DMS79 treated with DMSO at 0.1 percent for 48 hours (cell line): ENCODE measurements around the gene DMXL2.
A peak's percentile ranks its signal among the peaks of the same experiment; 100 is the strongest.
"Not testable (repeated sequence)": the region's sequence is repeated elsewhere in the genome, so short reads cannot be mapped to it uniquely, and the experiment has no call there.

Source experiments
- DNase-seq: peaks from one replicate; lab custom pipeline; 2025; lab: John Stamatoyannopoulos, UW

Gene DMXL2

DNA sequence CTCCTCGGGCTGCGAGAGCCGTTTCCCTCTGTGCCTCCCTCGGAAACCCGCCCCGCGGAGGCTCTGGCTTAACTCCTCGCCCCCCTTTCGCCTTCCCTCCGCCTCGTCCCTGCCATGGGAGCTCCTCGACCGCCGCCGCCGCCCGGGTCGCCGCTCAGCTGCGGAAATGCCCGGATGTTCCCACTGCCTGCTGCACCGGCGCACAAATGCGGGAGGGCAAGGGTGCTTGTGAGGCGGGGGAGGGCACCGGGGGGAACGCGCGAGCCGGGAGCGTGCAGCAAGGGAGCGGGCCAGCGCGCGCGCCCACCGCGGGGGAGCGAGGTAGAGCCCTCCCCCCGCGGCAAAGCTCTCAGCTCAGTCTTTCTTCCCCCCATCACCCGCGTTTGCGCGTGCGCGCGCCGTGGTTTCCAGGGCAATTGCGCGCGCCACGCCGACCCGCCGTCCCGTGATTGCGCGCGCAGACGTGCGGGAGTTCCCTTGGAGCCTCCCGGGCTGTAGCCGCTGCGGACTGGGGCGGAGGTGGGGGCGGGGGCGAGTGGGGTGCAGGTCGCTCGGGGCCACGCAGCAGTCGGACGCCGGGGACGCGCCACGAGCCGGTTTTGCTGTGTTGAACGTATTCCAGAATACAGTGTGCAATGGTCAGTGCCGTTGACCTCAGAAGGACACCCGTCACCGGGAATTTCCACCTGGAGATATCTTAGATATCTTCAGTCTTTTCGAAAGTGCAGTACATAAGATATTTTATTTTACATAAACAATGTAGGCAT lies at the start of gene DMXL2:
Gene DMXL2 (minus strand): TSS at position 168 of the 767 bp plus-strand sequence. CDS start 226 bp downstream, outside the sequence.
- peak; percentile 54 for DNase-seq

DNA sequence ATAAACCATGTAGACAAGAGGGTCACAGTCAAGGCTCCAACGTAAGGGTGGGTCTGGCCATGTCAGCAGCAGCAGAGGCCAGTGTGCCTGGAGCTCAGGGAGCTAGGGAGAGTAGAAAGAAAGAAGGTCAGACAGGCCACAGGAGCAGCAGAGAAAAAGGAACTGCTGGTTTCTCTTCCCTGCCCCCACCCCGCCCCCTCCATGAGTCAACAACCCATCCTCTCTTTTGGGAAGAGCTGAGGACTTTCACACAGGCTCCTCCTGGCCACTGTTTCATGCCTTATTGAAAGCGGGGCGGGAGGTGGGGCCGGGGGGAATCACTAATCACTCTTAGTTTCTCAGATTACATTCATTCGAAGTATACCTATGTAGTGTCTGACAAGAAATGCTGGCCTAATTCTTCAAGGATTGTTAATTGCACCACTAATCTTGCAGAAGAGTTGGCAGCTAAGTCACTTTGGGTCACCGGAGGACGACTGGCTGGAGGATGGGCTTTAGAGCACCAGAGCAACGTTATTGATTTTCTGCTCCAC lies 49.6 kb upstream of the DMXL2 start:
- peak; percentile 15 for DNase-seq

DNA sequence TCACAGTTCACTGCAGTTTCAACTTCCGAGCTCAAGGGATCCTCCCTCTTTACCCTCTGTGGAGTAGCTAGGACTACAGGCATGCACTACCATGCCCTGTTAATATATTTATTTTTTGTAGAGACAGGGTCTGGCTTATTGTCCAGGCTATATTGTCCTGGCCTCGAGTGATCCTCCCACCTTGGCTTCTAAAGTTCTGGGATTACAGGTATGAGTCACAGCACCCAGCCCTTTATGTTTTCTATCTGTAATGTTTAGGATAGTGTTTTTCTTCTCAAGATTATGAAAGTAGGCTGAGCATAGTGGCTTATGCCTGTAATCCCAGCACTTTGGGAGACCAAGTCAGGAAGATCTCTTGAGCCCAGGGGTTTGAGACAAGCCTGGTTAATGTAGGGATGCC lies 46.8 kb upstream of the DMXL2 start:
- no peak for DNase-seq

DNA sequence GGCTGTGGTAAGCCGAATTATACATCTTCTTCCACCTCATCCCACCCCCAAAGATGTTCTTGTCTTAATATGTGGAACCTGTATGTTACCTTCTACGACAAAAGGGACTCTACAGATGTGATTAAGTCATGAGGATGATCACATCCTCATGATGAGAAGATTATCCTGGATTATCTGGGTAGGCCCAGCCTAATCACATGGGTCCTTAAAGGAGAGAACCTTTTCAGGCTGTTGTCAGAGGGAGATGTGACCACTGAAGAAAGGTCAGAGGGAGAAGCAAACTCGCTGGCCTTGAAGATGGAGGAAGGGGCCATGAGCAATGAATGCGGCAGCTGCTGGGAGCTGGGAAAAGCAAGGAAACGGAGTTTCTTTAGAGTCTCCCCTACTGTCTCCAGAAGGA lies 45.9 kb upstream of the DMXL2 start:
- no peak for DNase-seq

GRCh38 chr15:51667478-51667877 lies 44.9 kb upstream of the DMXL2 start:
- DNase-seq, result no peak

DNA sequence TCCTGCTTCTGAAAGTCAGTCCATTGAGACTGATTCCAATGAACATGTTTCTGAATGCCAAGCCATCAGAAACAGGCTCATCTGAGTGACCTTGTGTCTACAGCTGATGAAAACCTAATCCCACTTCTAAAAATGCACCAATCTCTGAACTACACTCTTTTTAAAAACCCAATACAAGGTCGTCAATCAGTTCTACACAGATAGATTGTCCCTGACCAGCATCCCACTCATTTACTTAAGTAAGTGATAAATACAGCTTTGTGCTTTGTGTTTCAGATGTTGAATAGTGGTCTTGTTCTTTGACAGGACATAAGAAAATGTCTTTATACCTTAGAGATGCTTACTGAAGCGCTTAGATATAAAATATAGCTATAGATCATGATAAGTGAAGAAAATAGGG lies 38.5 kb upstream of the DMXL2 start:
- DNase-seq, result no peak

DNA sequence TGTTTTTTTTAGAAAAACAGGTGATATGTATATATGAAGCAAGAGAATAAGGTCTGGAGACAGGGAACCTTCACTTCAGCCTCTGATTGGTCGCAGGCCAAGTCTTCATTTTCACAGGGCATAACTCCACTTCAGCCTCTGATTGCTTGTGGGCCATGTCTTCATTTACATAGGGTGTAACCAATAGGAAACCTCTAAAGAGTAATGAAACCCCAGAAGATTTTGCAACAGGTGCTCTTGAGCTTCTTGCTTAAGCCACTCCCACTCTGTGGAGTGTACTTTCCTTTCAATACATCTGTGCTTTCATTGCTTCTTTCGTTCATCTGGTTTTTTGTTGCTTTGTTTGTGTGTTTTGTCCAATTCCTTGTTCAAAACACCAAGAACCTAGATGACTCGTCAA lies 36.1 kb upstream of the DMXL2 start:
- DNase-seq, result no peak

GRCh38 chr15:51655401-51656057 lies 33.0 kb upstream of the DMXL2 start:
- not testable (repeated sequence) for DNase-seq

DNA sequence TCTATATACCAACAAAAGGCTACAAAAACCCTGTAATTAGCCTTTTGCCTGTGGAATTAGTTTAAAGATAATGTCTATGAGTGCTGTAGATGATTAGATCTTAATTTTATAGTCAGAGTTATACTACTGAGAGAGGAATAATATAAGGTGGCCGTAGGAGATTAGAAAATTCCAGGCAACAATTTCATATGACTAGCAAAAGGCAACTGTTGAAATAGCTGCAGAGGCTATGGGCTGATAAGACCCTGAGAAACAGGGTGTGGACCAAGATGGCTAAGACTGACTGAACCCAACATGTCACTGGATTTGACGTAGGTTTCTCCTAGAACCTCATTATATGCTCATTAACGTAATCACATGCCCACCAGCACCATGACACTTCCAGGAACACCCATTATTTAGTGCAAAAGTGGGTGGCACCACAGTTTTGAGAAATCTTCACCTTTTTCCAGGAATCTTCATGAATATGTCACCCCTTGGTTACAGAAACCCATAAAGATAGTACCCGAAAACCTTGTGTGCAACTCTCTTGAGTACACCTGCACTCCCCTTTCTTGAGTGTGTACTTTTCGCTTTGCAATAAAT lies 29.6 kb upstream of the DMXL2 start:
- no peak for DNase-seq

DNA sequence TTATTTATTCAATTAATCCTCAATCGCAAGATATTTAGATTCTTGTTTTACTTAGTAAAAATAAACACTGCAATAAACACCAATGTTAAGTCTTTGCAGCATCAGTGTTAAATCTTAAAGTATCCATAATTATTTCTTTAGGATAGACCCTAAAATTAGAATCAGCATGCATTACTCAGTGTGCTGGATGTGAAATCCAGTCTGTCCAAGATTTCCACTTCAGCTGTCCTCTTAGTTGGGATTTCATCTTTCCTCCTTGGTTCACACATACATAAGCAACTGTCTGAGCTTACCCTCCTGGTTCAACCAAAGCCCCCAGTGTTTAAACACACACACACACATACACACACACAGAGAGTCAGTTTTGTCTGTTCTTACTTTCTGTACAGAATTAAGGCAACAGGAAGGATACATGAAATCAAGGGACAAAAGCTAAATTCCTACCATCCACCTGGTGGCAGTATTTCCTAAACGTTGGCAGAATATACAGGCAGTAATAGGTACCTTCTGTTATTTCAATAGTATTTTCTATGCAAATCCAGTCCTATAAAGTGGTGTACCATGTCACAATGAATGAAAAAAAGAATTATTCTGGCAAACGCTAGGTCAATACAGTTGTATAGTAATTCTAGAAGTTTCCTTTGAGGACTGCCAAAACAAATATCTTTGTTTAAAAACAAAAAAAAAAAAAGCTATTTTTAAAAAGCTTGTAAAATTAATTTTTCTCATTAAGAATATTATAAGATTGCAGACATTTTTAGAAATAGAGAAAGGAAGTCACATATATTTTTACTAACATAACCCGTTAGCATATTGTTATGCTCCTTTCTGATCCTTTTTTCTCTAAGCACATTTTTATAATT lies 27.3 kb upstream of the DMXL2 start:
- peak; percentile 47 for DNase-seq

- not testable (repeated sequence) for DNase-seq
These were observed 26.1 kb upstream of the DMXL2 start for GRCh38 chr15:51648643-51649042.

DNA sequence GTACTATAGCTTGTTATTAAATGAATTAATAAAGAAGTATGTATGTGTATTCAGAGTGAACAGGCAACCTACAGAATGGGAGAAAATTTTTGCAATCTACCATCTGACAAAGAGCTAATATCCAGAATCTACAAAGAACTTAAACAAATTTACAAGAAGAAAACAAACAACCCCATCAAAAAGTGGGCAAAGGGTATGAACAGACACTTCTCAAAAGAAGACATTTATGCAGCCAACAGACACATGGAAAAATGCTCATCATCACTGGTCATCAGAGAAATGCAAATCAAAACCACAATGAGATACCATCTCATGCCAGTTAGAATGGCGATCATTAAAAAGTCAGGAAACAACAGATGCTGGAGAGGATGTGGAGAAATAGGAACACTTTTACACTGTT lies 25.5 kb upstream of the DMXL2 start:
- not testable (repeated sequence) for DNase-seq

DNA sequence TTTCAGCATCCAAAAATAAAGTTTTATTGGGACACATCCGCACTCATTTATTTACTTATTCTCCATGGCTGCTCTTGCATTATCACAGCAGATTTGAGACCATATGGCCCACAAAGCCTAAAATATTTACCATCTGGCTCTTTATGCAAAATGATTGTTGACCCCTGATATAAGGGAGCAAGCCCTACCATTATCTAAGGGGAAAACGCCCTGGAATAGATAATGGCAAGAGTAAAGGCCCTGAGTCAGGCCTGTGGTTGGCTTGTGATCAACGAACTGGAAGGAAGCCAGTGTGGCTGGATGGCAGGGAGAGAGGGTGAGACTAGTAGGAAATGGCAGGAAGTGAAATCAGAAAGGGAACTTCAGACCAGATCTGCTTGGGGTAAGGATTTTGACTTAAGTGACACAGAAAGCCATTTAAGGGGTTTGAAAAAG lies 24.6 kb upstream of the DMXL2 start:
- no peak for DNase-seq

DNA sequence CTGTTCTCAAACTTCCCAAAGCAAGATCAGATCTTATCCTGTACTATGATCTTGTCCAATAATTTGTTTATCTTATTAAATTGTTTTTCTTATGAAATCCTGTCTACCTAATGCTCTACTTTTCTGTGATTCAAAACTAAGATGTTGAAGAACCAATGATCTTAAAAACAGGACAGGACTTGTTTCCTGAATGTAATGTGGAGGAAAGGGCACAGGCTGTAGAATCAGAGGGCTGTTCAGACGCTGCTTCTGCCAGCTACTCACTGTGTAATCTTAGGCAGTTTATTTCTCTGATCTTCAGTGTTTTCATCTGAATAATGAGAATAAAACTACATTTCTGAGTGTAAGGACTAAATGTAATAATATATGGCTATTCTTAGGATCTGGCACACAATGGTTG lies 20.1 kb upstream of the DMXL2 start:
- DNase-seq, result no peak

DNA sequence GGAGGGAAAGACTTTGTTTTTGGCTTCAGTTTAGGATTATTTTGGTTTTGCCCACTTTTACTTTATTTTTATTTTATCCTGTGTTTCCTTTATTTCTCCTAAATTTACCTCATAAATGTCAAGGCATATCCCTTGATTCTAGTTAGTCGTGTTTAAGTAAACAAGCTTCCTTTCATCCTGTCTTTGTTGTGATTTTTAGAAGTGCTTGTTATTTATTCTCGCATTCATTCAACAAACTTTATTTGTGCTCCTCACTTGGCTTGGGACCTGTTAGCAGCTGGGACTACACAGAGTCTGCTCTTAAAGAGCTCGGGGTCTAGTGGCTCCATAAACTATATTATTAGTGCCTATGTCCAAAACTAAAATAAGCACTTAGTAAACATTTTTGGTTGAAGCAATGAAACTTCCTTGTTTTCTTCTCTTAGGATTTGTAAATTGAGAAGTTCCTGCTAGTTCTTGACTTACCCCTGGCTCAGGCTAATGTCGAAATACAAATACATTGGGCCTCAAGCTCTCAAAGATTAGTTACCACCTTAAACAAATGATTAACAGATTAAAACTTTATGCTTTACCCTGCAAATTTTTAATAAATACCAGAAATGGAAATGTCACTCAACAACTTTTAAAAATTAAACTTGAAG lies 19.0 kb upstream of the DMXL2 start:
- no peak for DNase-seq

- DNase-seq, result no peak
These were observed 12.1 kb upstream of the DMXL2 start for GRCh38 chr15:51634591-51635198.

- no peak for DNase-seq
These were observed 7.0 kb upstream of the DMXL2 start for GRCh38 chr15:51629612-51630011.

- DNase-seq, result no peak
These were observed 2.7 kb upstream of the DMXL2 start for GRCh38 chr15:51625236-51625635.

DNA sequence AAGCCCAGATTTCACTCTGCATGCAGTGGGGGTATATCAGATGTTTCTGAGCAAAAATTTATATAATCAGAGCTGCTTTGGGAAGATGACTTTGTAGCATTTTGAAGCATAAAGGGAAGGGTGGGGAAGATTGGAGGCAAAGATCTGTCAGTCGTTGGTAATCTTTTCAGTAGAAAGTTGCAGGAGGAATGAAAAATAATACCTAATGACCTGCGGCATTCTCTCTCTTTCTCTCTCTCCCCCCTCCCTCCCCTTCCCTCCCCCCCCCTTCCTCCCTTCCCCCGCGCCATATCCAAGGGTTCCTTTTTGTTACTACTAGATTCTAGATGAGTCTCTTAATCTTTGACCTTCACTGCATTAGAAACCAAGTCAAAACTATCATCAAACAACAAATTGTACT lies 1.5 kb upstream of the DMXL2 start:
- DNase-seq, result no peak

DNA sequence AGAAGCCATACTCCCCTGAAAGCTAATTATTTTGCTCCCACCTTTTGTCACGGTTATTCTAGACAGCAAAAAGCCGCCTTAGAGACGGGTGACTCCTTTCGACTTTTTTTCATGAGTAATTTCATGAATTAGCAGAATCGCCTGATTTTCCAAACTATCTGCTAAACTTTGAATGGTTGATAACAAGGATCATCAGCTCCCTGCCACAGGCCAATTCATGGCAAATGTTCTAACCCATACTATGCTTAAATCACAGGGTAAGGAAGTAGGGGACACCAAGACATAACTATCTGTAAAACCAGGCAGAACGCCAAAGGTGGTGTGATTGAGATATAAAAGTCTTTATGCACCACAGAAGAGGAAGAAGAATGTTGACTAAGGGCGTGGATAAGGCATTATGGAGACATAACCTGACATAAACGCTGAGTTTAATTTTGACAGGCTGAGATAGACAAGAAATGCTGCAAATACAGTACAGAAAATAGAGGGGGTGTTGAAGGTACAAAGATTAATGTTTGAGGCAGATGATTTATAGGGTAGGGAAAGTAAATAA lies 891 bp upstream of the DMXL2 start:
- no peak for DNase-seq
